ENCODE data around the gene TRABD2B.

Gene TRABD2B

GRCh38 chr1:47842228-47842919 is 154.8 kb downstream of the TRABD2B start:
- peaks cover 18% of the 10 kb centered on the region for H3K4me1 ChIP-seq (ENCODE audit: insufficient read depth, low read length)
- no peaks in the 10 kb centered on the region for H3K36me3 ChIP-seq (ENCODE audit: insufficient read depth, low read length)
- H3K9me3 ChIP-seq (ENCODE audit: control insufficient read depth, insufficient read depth, low read length): no peaks in the 10 kb centered on the region
- H3K9ac ChIP-seq (ENCODE audit: low read depth, low read length): no peak overlapping the region

GRCh38 chr1:47841356-47841755 is 155.8 kb downstream of the TRABD2B start:
- Histone ChIP-seq H3K9ac (ENCODE audit: low read depth, low read length) (no peak overlapping the region), H3K4me1 (ENCODE audit: insufficient read depth, low read length) (peaks cover 18% of the 10 kb centered on the region), H3K9me3 (ENCODE audit: control insufficient read depth, insufficient read depth, low read length) (no peaks in the 10 kb centered on the region), H3K36me3 (ENCODE audit: insufficient read depth, low read length) (no peaks in the 10 kb centered on the region)

- Histone ChIP-seq H3K9me3 (ENCODE audit: control insufficient read depth, insufficient read depth, low read length) (no peaks in the 10 kb centered on the region), H3K9ac (ENCODE audit: low read depth, low read length) (no peak overlapping the region), H3K36me3 (ENCODE audit: insufficient read depth, low read length) (no peaks in the 10 kb centered on the region), H3K4me1 (ENCODE audit: insufficient read depth, low read length) (peaks cover 18% of the 10 kb centered on the region)
Observed at GRCh38 chr1:47840393-47841190, 156.6 kb downstream of the TRABD2B start.

- Histone ChIP-seq H3K9me3 (ENCODE audit: control insufficient read depth, insufficient read depth, low read length) (no peaks in the 10 kb centered on the region), H3K4me1 (ENCODE audit: insufficient read depth, low read length) (peaks cover 18% of the 10 kb centered on the region), H3K9ac (ENCODE audit: low read depth, low read length) (no peak overlapping the region), H3K36me3 (ENCODE audit: insufficient read depth, low read length) (no peaks in the 10 kb centered on the region)
Observed at GRCh38 chr1:47839433-47839760, 157.8 kb downstream of the TRABD2B start.

GRCh38 chr1:47838562-47839432 is 158.4 kb downstream of the TRABD2B start:
- peaks cover 18% of the 10 kb centered on the region for H3K4me1 ChIP-seq (ENCODE audit: insufficient read depth, low read length)
- H3K36me3 ChIP-seq (ENCODE audit: insufficient read depth, low read length): no peaks in the 10 kb centered on the region
- no peak overlapping the region for H3K9ac ChIP-seq (ENCODE audit: low read depth, low read length)
- no peaks in the 10 kb centered on the region for H3K9me3 ChIP-seq (ENCODE audit: control insufficient read depth, insufficient read depth, low read length)

- no peaks in the 10 kb centered on the region for H3K9me3 ChIP-seq (ENCODE audit: control insufficient read depth, insufficient read depth, low read length)
- peaks cover 12% of the 10 kb centered on the region for H3K4me1 ChIP-seq (ENCODE audit: insufficient read depth, low read length)
- no peaks in the 10 kb centered on the region for H3K36me3 ChIP-seq (ENCODE audit: insufficient read depth, low read length)
- no peak overlapping the region for H3K9ac ChIP-seq (ENCODE audit: low read depth, low read length)
Observed at GRCh38 chr1:47837866-47838561, 159.2 kb downstream of the TRABD2B start.

GRCh38 chr1:47837056-47837830 is 159.9 kb downstream of the TRABD2B start:
- Histone ChIP-seq H3K4me1 (ENCODE audit: insufficient read depth, low read length) (peaks cover 5% of the 10 kb centered on the region; the same call in 1 of the 2 replicates), H3K36me3 (ENCODE audit: insufficient read depth, low read length) (no peaks in the 10 kb centered on the region), H3K9me3 (ENCODE audit: control insufficient read depth, insufficient read depth, low read length) (no peaks in the 10 kb centered on the region), H3K9ac (ENCODE audit: low read depth, low read length) (no peak overlapping the region)

GRCh38 chr1:47835409-47835808 is 161.8 kb downstream of the TRABD2B start:
- no peaks in the 10 kb centered on the region; the same call in 1 of the 2 replicates for H3K4me1 ChIP-seq (ENCODE audit: insufficient read depth, low read length)
- H3K36me3 ChIP-seq (ENCODE audit: insufficient read depth, low read length): no peaks in the 10 kb centered on the region
- no peak overlapping the region for H3K9ac ChIP-seq (ENCODE audit: low read depth, low read length)
- no peaks in the 10 kb centered on the region for H3K9me3 ChIP-seq (ENCODE audit: control insufficient read depth, insufficient read depth, low read length)

- H3K9me3 ChIP-seq (ENCODE audit: control insufficient read depth, insufficient read depth, low read length): no peaks in the 10 kb centered on the region
- no peaks in the 10 kb centered on the region; the same call in 1 of the 2 replicates for H3K4me1 ChIP-seq (ENCODE audit: insufficient read depth, low read length)
Observed at GRCh38 chr1:47834326-47834725, 162.9 kb downstream of the TRABD2B start.

GRCh38 chr1:47830641-47831333 is 166.4 kb downstream of the TRABD2B start:
- Histone ChIP-seq H3K4me1 (ENCODE audit: insufficient read depth, low read length) (no peaks in the 10 kb centered on the region; the same call in 1 of the 2 replicates), H3K9ac (ENCODE audit: low read depth, low read length) (no peak overlapping the region), H3K9me3 (ENCODE audit: control insufficient read depth, insufficient read depth, low read length) (no peaks in the 10 kb centered on the region), H3K36me3 (ENCODE audit: insufficient read depth, low read length) (no peaks in the 10 kb centered on the region)

More at GRCh38 chr1:47834326-47834725, 162.9 kb downstream of the TRABD2B start:
- H3K36me3 ChIP-seq (ENCODE audit: insufficient read depth, low read length): no peaks in the 10 kb centered on the region
- H3K9ac ChIP-seq (ENCODE audit: low read depth, low read length): no peak overlapping the region

- no peaks in the 10 kb centered on the region for H3K9me3 ChIP-seq (ENCODE audit: control insufficient read depth, insufficient read depth, low read length)
- no peaks in the 10 kb centered on the region; the same call in 1 of the 2 replicates for H3K4me1 ChIP-seq (ENCODE audit: insufficient read depth, low read length)
- no peaks in the 10 kb centered on the region for H3K36me3 ChIP-seq (ENCODE audit: insufficient read depth, low read length)
- H3K9ac ChIP-seq (ENCODE audit: low read depth, low read length): no peak overlapping the region
Observed at GRCh38 chr1:47830021-47830420, 167.2 kb downstream of the TRABD2B start.

- Histone ChIP-seq H3K4me1 (ENCODE audit: insufficient read depth, low read length) (no peaks in the 10 kb centered on the region; the same call in 1 of the 2 replicates), H3K36me3 (ENCODE audit: insufficient read depth, low read length) (no peaks in the 10 kb centered on the region), H3K9me3 (ENCODE audit: control insufficient read depth, insufficient read depth, low read length) (no peaks in the 10 kb centered on the region), H3K9ac (ENCODE audit: low read depth, low read length) (no peak overlapping the region)
Observed at GRCh38 chr1:47828978-47829377, 168.2 kb downstream of the TRABD2B start.

GRCh38 chr1:47827109-47827508 is 170.1 kb downstream of the TRABD2B start:
- no peaks in the 10 kb centered on the region for H3K36me3 ChIP-seq (ENCODE audit: insufficient read depth, low read length)
- no peaks in the 10 kb centered on the region; the same call in 1 of the 2 replicates for H3K4me1 ChIP-seq (ENCODE audit: insufficient read depth, low read length)
- H3K9ac ChIP-seq (ENCODE audit: low read depth, low read length): no peak overlapping the region
- H3K9me3 ChIP-seq (ENCODE audit: control insufficient read depth, insufficient read depth, low read length): no peaks in the 10 kb centered on the region
